Measurements from ENCODE around the gene CRACR2B.
A peak's percentile ranks its signal among the peaks of the same experiment; 100 is the strongest.

Gene CRACR2B

DNA sequence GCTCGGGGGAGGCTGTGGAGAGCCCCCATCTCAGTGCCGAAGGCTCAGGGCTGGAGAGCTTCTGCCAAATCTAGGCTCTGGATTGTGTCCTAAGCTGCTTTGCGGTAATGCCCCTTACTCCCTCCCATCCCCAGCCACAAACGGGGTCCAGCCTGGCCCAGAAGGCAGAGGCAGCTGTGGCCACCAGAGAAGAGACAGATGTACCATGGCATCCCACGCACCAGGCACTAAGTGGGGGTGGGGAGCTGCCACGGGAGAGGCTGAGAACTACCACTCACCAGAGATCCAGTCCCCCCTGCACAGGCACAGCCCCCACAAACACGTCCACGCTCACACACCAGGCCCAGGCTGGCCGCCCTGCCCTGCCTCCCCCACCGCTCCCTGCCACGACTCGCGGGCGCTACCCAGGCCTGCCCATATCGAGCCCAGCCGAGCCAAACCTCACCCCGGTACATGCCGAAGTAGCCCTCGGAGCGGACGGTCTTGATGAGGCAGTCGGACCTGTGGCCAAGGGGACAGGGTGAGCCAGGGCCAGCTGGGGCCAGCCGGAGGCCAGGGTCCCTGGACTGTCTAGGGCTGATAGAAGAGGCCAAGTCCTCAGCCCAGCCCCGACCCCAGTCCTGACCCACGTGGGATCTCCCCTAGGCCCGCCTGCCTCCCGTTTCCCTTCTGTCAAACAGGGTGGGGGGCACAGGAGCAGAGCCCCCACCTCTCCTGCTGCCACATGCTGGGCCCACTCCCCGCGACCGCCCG is 33.5 kb upstream of the CRACR2B start:
- no peak for DNase-seq

DNA sequence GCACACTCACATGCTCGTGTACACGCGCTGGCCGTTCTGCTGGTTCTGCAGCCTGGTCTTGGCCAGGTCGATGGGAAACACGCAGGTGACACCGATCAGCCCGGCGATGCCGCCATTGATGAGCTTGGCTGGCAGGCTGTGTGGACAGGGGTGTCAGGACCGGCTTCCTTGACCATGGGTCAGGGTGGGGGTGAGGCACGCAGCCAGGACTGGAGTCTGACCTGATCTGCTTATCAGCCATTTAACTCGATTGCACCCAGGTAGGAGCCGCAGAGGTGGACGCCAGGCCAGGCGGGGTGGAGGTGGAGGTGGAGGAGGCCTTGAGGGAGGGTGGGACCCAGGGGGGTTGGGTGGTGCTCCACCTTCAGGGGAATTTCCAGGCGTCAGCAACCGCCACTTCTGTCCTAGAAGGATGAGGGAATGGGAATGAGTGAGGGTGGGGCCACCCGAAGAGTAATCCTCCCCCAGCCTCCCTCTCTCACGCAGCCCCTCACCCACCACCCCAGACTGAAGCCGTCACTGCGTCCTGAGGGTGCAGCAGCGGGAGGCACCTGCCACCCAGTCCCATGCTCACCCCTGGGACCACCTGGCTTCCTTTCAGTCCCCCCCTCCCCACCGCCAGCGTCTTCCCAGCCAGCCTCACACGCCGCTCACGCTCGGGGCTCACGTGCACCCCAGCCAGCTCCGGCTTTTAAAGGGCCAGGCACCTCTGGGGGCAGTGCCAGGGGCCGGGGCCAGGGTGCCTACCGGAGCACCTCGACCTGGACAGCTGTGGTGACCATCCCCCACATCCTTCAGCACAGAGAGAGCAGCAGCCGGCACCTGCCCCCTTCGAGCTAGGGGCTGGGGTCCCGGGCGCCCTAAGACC is 32.7 kb upstream of the CRACR2B start:
- no peak for DNase-seq

DNA sequence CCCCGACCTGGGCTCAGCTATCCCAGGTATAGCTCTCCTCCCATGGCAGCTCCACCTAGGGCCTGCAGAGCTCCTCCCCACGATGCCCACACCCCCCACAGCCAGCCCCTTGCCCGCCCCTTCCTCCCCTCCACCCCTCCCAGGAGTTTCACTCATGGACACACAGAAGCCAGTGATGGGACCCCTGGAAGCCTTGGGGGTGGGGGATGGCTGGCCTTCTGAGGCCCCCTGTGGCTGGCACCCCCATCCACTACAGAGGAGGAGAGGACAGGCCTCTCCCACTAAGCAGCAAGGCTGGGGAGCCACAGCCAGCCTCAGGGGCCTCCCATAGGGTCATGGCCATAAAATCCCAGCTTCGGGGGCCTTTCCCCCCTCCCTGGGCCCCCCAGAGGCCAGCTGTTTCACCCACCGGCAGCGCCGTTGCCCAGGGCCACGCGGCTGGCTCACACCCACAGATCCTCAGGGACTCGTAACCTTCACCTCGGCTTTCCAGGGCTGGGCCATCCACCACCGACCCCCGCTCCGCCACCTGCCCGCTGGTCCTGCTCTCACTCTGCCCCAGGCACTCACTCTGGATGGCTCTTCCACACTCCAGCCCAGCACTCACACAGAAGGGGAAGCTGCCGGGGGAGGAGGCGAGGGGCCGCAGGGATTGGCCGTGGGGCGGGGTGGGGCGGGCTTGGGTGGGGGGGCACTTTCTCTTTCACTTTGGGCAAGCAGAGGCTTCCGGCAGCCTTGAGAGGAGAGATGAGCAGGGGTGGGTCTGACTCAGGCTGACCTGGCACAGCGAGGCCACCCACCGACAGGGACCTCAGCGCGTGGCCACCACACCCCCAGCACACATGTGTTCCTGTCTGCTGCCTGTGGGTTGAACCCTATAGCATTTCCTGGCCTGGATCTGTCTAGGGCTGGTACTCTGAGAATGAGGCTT is 31.8 kb upstream of the CRACR2B start:
- DNase-seq, result peak; percentile 55

DNA sequence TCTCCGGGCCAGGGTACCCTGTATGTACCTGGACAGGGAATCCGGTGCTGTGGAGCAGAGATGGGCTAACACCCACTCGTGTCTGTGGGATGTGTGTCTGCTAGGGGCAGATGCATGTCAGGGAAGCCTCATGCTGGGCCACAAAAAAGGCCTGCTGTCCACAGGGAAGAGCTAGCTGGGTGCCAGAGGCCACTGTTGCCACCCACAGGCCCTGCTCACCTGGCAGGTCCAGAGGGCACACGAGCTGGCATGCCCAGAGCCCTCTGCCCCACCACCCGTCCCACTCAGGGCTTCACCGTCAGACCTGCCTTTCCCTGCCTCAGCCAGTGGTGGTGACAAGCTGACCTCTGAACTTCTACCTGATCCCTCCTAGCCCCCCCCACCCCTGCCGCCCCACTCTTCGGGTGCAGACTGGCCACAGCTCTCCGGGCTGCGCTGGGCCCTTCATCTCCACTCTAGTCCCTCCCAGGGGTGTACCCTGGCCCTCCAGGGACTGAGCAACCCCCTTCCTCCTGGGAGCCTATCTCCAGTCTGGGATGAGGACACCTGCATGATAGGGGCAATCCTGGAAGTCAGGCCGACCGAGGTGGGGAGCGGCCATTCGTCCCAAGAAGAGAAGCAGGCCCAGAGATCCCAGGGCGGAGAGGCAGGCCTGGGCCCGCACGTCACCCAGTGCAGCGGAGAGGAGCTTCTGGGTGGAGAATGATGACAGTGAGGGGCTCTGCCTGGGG is 31.0 kb upstream of the CRACR2B start:
- no peak for DNase-seq

DNA sequence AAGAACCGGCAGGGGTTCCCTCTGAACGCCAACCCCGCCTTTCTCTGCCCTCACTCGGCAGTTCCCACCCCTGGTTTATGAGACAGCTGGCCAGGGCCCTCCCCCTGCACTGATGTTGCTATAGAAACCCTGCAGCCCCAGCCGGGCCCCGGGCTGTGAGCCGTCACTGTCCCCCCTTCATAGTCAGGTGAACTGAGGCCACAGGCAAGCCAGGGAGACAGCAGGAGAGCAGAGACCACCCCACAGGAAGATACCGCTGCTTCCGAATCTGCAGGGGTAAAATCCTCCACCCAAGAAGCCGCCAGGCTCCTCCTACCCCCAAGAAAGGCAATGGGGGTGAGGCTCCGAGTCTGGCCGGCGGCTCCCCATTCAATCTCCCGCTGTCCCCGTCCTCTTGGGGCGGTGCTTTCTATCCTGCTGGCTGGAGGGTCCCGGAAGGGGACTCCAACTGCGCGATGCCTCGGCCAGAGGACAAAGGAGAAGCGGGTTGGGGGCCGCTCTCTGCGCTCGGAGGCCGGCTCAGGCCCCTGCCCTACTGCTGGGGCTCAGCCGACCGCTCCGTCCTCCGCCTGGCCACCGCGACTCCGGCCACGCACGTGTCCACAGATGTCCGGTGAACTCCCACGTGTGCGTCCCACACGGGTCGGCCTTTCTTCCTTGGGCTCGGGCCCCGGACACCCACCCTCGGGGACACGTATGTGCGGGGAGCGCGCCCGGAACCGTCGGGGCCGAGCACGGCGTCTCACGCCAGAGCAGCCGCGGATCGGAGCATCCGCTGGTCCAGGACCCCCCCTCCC is 30.2 kb upstream of the CRACR2B start:
- DNase-seq, result peak; percentile 92

DNA sequence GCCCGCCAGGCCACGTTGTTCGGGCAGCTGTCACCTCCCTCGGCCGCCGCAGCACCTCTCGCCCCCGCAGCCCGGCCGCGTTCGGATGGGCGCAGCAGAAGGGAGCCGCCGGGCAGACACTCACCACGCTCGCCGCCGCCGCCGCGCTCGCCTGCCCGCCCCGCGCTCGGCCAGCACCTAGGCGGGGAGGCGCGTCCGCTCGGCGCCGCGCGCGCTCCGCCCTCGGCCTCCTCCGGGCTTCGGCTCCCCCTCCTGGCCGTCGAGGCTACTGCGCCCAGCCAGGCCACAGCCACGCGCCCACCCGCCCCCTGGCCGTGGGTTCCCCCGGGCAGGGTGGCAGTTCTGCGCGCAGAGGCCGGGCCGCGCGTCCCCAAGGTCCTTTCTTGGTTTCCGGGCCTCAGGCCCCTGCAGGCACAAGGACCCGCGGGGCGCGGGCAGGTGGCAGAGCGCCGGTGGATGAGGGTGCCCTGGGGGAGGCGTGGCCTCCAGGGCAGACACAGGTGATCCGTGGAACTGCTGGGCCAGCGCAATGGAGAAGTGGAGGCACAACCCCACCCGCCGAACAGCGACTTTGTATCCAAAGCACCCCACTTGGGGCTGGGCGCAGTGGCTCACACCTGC is 29.5 kb upstream of the CRACR2B start, which contains the start of gene SLC25A22:
Gene SLC25A22, minus strand, starts transcription at position 189 of the 621 bp plus-strand sequence. CDS start 3,275 bp downstream, outside the sequence.
- peak; percentile 88 for DNase-seq

DNA sequence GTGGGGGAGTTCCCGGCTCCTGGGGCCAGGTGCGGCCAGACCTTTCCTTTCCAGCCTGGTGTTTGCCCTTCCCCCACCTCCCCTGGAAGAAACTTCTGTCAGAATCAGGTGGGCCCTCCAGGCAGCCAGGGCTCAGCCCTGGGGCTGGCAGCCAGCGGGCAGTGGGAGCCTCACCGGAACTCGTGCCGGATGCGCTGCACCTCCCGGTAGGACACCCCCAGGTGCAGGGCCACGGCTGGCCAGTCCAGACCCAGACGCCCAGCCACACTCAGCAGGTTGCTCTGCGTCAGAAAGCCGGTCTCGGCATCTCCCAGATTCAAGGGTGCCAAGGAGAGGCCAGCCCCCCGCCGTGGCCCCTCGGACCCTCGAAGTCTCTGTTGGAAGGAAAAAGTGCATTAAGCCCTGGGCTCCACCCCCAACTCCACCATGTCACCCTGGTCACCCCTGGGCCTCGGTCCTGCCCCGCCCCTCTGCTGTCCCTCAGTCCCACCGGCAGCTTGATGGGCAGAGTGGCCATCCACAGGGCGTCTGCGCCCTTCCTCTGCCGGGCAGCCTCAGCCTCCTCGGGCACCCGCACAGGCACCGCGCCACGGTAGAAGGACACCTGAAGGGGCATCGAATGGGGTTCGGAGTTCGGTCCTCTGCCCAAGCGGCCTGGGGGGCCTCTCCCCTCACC is 27.9 kb upstream of the CRACR2B start:
- DNase-seq, result no peak

DNA sequence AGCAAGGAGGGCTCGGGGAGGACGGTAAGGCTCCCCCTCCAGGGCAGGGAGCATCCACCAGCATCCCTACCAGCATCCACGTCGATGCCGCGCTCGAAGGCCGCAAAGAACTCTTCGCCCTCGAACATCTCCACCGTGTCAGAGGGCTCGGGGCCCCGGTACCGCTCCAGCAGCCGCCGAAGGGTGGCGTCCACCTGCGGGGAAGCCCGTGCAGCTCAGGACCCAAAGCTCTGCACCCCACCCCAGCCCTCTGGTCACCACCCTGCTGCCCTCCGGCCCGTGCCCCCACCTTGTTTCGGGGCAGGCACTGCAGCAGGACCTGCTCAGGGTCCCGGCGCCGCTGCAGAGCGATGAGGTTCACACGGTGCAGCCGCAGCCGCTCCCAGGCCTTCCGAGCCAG is 27.2 kb upstream of the CRACR2B start:
- no peak for DNase-seq

DNA sequence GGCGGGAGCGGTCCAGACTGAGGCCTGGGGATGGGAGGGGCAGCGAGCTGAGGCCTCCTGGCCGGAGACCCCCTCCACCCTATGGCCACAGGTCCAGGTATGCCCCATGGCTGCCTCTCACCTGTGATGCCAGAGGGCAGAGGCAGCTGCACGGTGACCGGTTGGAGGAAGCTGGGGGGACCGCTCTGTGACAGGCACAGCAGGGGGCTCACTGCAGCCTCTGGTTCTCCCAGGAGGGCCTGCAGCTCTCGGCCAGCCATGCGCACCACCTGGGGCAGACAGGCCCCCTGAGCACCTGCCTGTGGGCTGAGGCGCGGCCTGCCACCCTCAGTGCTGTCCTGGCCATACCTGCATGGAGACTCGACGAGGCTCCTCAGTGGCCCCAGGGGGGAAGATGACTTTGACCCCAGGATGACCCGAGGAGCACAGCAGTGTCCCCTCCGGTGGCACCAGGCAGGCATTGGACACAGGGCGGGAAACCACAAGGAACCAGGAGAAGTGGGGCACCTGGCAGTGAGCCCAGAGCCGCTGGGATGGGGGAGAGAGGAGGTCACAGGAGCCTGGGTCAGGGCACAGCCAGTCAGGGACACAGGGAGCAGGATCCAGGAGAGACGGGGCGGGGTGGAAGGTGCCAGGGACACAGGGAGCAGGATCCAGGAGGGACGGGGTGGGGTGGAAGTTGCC is 26.5 kb upstream of the CRACR2B start:
- DNase-seq, result no peak

DNA sequence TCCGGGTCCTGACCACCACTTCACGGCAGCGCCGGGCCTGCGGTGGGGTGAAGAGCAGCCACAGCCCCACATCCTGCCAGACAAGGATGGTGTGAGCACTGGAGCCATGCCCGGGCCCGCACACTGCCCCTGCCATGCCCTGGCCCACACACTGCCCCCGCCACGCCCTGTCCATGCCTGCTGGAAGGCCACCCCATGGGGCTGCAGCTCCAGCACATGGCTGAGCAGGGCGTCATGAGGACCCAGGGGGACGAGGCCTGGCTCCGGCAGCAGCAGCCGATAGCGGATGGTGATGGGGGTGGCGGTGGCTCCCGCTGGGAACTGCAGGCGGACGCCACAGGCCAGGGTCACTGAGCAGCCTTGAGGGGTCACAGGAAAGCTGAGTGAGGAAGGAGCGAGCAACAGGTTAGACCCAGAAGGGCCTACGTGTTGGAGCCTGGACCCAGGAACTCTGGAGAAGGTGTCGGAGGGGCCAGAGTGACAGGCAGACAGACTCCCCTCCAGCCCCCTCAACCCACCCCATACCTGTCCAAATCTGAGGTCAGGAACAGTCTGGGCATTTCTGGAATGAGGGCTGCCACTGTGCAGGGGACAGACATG is 25.6 kb upstream of the CRACR2B start:
- DNase-seq, result no peak

DNA sequence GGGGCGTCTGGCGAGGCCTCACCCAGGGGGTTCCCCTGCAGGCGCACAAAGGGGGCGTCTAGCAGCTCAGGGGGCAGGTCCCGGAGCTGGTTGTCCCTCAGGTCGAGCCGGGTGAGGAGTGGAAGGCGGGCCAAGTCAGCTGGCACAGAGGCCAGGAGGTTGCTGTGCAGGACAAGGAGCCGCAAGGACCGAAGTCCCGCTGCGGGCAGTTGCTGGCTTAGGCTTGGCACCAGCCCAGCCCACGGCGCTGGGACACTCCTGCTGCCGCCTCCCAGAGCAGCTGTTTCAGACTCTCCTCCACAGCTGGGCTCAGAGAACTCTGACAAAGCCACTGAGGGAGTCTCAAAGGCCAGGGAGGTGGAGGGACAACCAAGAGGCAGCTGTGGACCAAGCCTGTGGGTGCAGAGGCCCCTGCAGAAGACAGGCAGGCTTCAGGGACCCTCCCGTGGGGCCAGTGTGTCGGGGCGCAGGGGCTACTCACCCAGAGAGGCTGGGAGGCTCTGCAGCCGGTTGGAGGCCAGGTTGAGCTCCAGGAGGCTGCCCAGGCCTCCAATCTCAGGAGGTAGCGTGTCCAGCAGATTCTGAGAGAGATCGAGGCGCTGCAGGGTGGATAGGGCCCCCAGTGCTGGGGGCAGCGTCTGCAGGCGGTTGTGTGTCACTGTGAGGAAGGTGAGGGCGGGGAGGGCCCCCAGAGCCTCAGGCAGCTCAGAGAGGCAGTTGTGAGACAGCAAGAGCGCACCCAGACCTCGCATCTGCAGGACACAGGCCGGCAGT is 24.8 kb upstream of the CRACR2B start:
- no peak for DNase-seq

DNA sequence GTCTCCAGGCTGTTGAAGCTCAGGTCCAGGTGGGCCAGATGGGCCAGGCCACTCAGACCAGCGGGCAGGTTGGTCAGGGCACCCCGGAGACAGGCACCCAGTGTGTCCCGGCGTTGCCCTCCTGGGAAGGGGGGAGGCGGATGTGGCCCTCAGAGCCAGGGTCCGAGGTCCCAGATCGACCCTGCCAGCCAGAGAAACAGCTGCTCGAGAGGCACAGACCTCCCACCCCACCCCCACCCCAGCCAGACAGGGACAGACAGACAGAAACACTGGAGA is 24.3 kb upstream of the CRACR2B start:
- no peak for DNase-seq

DNA sequence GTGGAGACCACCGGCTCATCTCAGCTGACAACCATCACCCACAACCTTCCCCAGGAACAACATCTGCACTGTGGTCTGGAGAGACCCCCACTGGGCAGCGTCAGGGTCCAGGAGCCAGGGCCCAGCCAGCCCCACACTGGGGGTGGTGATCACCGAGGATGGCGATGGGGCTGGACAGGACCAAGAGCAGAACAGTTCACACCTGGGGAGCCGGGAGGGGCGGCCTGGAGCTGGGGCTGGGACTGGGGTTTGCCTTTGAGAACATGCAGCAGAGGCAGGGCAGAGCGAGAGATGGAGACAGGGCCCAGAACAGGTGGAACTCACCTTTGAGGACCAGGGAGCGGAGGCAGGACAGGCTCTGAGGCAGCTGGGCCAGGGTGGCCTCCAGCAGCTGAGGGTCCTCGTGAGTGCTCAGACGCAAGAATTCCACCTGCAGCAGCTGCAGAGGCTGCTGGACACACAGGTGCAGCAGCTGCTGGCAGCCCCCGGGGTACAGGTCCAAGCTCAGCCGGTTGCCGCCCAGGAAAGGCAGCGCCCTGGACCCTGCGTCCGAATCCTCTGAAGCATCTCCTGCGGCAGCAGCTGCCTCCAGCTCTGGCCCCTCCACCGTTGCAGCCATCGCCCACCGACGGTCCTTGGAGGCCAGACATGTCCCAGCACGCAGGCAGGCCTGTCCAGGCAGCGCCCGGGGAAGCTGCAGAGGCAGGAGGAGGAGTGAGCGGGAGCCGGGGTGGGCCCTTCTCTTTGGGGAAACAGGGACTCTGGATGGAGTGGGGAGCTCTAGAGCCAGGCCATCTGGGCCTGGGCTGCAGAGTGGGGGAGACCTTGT is 23.7 kb upstream of the CRACR2B start:
- no peak for DNase-seq

DNA sequence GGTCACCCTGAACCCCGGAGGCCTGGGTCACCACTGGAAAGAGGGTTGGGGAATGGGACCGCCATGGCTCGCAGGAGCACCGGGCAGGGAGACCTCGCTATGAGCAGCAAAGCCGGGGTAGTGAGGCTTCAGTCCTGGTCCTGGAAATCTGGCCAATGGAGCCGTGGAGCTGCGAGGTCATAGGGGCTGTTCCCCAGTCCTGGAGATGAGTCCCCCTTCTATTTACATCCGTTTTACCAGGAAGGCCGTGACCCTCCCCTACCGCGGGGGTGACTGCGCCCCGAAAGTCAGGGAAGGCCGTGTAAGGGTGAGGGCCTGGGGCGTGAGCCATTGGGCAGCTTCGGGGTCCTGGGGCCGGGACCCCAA is 23.1 kb upstream of the CRACR2B start:
- DNase-seq, result no peak

DNA sequence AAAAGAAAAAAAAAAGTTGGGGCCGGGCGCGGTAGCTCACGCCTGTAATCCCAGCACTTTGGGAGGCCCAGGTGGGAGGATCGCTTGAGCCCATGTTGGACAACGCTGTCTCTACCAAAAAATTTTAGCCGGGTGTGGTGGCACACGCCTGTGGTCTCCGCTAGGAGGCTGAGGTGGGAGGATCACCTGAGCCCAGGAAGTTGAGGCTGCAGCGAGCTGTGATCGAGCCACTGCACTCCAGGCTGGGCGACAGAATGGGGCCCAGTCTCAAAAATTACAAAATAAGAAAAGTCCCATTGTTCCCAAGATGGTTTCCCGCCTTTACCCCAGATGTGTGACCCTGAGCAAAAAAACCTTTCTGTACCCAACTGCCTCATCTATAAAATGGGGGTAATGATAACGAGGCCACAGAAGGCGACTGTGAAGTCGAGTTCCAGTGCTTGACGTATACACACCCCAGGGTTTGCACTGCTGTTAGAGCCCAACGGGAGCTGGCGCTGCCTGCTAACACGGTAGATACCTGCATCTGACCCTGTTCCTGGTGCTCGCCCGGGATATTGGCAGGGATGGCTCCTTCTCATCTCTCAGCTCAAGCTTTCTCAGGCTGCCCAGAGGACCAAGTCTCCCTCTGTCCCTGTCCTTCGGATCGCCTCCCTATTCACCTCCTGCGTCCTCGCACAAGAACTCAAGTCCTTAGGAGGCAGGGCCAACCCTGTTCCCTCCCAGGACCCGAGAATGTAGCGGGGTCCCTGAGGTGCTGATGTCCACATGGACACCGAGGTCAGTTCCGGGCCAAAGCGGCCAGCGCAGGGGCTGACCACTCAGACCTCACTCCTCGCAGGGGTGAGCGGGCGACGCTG is 19.1 kb upstream of the CRACR2B start:
- DNase-seq, result no peak

Measured in right kidney (tissue), 1 donor.